ENCODE results near the gene NCOR1. TPM values are rescaled to one million over a fixed set of nuclear protein-coding genes. Genes with fewer than 3 reads are reported as not detected.

Gene NCOR1
- total and polyA plus RNA-seq, 10 of the 15 experiments (the other 5 are each of a cell fraction or from before 2014, with no cell fraction given) = 34.5 to 135 (median 82.9) TPM

DNA sequence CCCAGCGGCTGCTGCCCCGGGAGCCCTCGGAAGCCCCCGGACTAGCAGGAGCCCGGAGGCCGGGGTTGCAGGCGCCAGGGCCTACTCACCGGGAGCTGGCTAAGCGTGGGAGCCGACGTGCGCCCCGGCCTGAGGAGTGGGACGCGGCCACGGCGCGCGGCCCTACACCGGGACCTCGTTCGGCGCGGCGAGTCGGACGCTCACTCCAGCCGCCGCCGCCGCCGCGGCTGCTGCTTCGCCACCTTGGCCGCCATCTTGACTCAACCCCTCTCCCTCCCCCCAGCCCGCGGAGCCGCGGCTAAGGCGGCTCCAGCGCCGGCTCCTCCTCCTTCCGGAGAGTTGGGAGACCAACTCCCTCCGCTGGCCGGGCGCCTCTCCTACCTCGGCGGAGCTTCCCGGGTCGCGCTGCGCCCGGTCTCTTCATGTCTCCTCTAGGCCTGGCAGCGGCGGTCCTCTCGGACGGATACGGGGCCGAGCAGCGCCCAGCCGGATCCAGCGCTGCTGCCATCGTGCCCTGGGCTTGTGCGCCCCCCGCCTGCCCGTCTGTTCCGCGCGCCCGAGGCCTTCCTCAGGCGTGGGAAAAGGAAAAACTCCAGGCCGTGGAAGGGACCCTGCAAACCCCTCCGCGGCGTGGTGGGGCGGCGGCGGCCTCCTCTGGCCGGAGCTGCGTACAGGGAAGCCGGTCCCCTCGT is at the start of gene NCOR1 (continued):
- TF ChIP-seq NBN (IDR thresholded peaks at IDR 0.05) (peak; percentile 69; the same call in 1 of the 2 replicates), ZBTB40 (IDR thresholded peaks at IDR 0.05; ENCODE audit: borderline replicate concordance) (no peak), TCF3 (IDR thresholded peaks at IDR 0.05; ENCODE audit: borderline replicate concordance, insufficient read depth, low read depth, low read length) (0 out of 2 replicates have a peak, but pooled peaks have one; percentile 31), RBBP5 (conservative IDR thresholded peaks at IDR 0.05) (no peak), ATF7 (IDR thresholded peaks at IDR 0.05; ENCODE audit: low read depth) (no peak), RUNX3 (IDR thresholded peaks at IDR 0.05; ENCODE audit: low read length) (peak; percentile 50), HSF1 (IDR thresholded peaks at IDR 0.05; ENCODE audit: low read depth, low read length) (no peak), MTA3 (IDR thresholded peaks at IDR 0.05; ENCODE audit: borderline replicate concordance, low read length) (no peak), GABPA (IDR thresholded peaks at IDR 0.05; ENCODE audit: low read depth) (peak; percentile 30; the same call in 1 of the 2 replicates), BMI1 (IDR thresholded peaks at IDR 0.05; ENCODE audit: borderline replicate concordance) (no peak), RB1 (IDR thresholded peaks at IDR 0.05; ENCODE audit: borderline replicate concordance) (peak; percentile 80), EED (IDR thresholded peaks at IDR 0.05; ENCODE audit: low read depth) (peak; percentile 87), MXI1 (IDR thresholded peaks at IDR 0.05; ENCODE audit: low read depth, low read length) (no peak), YBX1 (IDR thresholded peaks at IDR 0.05) (no peak), POLR2AphosphoS5 (IDR thresholded peaks at IDR 0.05; ENCODE audit: low read length) (peak; percentile 90), SIN3A (IDR thresholded peaks at IDR 0.05; ENCODE audit: low read depth, low read length) (no peak; the same call in 1 of the 2 replicates), MTA2 (IDR thresholded peaks at IDR 0.05; ENCODE audit: low read depth) (no peak)
- TF ChIP-seq, protein P1, sequence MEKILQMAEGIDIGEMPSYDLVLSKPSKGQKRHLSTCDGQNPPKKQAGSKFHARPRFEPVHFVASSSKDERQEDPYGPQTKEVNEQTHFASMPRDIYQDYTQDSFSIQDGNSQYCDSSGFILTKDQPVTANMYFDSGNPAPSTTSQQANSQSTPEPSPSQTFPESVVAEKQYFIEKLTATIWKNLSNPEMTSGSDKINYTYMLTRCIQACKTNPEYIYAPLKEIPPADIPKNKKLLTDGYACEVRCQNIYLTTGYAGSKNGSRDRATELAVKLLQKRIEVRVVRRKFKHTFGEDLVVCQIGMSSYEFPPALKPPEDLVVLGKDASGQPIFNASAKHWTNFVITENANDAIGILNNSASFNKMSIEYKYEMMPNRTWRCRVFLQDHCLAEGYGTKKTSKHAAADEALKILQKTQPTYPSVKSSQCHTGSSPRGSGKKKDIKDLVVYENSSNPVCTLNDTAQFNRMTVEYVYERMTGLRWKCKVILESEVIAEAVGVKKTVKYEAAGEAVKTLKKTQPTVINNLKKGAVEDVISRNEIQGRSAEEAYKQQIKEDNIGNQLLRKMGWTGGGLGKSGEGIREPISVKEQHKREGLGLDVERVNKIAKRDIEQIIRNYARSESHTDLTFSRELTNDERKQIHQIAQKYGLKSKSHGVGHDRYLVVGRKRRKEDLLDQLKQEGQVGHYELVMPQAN (conservative IDR thresholded peaks at IDR 0.05) = peak; percentile 69
- TF ChIP-seq, protein P2, sequence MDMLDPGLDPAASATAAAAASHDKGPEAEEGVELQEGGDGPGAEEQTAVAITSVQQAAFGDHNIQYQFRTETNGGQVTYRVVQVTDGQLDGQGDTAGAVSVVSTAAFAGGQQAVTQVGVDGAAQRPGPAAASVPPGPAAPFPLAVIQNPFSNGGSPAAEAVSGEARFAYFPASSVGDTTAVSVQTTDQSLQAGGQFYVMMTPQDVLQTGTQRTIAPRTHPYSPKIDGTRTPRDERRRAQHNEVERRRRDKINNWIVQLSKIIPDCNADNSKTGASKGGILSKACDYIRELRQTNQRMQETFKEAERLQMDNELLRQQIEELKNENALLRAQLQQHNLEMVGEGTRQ (IDR thresholded peaks at IDR 0.05; ENCODE audit: borderline replicate concordance, low read depth, low read length) = no peak
- TF ChIP-seq, protein P3, sequence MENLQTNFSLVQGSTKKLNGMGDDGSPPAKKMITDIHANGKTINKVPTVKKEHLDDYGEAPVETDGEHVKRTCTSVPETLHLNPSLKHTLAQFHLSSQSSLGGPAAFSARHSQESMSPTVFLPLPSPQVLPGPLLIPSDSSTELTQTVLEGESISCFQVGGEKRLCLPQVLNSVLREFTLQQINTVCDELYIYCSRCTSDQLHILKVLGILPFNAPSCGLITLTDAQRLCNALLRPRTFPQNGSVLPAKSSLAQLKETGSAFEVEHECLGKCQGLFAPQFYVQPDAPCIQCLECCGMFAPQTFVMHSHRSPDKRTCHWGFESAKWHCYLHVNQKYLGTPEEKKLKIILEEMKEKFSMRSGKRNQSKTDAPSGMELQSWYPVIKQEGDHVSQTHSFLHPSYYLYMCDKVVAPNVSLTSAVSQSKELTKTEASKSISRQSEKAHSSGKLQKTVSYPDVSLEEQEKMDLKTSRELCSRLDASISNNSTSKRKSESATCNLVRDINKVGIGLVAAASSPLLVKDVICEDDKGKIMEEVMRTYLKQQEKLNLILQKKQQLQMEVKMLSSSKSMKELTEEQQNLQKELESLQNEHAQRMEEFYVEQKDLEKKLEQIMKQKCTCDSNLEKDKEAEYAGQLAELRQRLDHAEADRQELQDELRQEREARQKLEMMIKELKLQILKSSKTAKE (IDR thresholded peaks at IDR 0.05; ENCODE audit: low read depth, poor library complexity, severe bottlenecking) = no peak

Measured in GM12878 (cell line).